ENCODE results near the gene CCDC177. TPM values are rescaled to one million over a fixed set of nuclear protein-coding genes. Genes with fewer than 3 reads are reported as not detected.

CCDC177 gene
- total and polyA plus RNA-seq, 2 of the 8 experiments (the other 6 are each of a cell fraction or from before 2014, with no cell fraction given), result 0.62 to 2.8 TPM

GRCh38 chr14:69542311-69542710 is 32.4 kb downstream of the CCDC177 start:
- no peak for TF ChIP-seq KDM4A (IDR thresholded peaks at IDR 0.05; ENCODE audit: low read depth, low read length, severe bottlenecking)
- no peak overlapping the region for H3K4me2 ChIP-seq (ENCODE audit: insufficient read depth in 1 of 2, low read depth in 2 of 2, low read length in 2 of 2)
- ChIA-PET CTCF (ENCODE audit: partially characterized antibody) (interaction anchor here (1.1 to 2.9 kb wide), 8 partner anchors 9 to 43 kb away, joined by 3 to 11 read pairs (median 4); partner anchors contain the start of gene CCDC177), POLR2A (ENCODE audit: partially characterized antibody) (interaction anchor here (1.4 kb wide), 1 partner anchor 13 kb away, joined by 4 read pairs; no protein-coding TSS in a partner anchor)
- H3K14ac ChIP-seq (ENCODE audit: insufficient read length), result no peak overlapping the region
- H2AFZ ChIP-seq (ENCODE audit: low read length), result no peak overlapping the region
- no peak overlapping the region for H2BK5ac ChIP-seq (ENCODE audit: low read depth, low read length)
- H2AK5ac ChIP-seq (ENCODE audit: low read depth, low read length), result no peak overlapping the region
- DNase-seq (ENCODE audit: low read depth in 1 of 2, low spot score in 2 of 2), result no peak
- H3K9ac ChIP-seq (replicated peaks in 1 of 4; ENCODE audit: extremely low read depth in 1 of 4, low read depth in 3 of 4, low read length in 3 of 4), result no peak overlapping the region
- no peak overlapping the region for H3K18ac ChIP-seq (ENCODE audit: extremely low read depth, low read length)
- peaks cover 0 to 2% (median 0%) of the 10 kb centered on the region in 4 experiments; a peak in 2 of 7 replicates for H3K4me1 ChIP-seq (replicated peaks in 1 of 4; ENCODE audit: control insufficient read depth in 3 of 4, insufficient read depth in 4 of 4, low read length in 3 of 4)
- WGBS, 2 experiments (ENCODE audit: extremely low coverage in 1 of 2, insufficient coverage in 1 of 2, insufficient read length in 1 of 2, insufficient replicate concordance in 2 of 2, low coverage in 1 of 2, low lambda C conversion rate in 2 of 2, missing lambda C conversion rate in 1 of 2), result 84% methylated on average over 2 of the region's 2 CpGs; no CpG with 5 or more reads in 1 of the 2 experiments
- H2BK12ac ChIP-seq (ENCODE audit: low read depth, low read length), result no peak overlapping the region
- H4K91ac ChIP-seq (replicated peaks; ENCODE audit: insufficient read length, low read length), result no peak overlapping the region
- no peaks in the 10 kb centered on the region for H4K20me1 ChIP-seq (replicated peaks in 1 of 2; ENCODE audit: control insufficient read depth in 1 of 2, insufficient read depth in 2 of 2, low read length in 2 of 2)
- no peak for FAIRE-seq
- no peak overlapping the region for H2BK120ac ChIP-seq (replicated peaks; ENCODE audit: low read depth, low read length)
- H3K27ac ChIP-seq (ENCODE audit: low read depth, low read length), result no peak overlapping the region
- H3K4ac ChIP-seq (replicated peaks; ENCODE audit: insufficient read length, low read depth, low read length), result no peak overlapping the region
- H4K8ac ChIP-seq (ENCODE audit: extremely low read depth, insufficient read depth, low read length), result no peak overlapping the region
- no peaks in the 10 kb centered on the region for H3K79me2 ChIP-seq (ENCODE audit: control insufficient read depth in 1 of 2, insufficient read depth in 2 of 2, low read length in 2 of 2)
- no peaks in the 10 kb centered on the region; a peak in 3 of 7 replicates for H3K27me3 ChIP-seq (replicated peaks in 1 of 4; ENCODE audit: control insufficient read depth in 3 of 4, extremely low read depth in 1 of 4, insufficient read depth in 3 of 4, low read length in 3 of 4)
- H4K5ac ChIP-seq (ENCODE audit: insufficient read length, low read depth, low read length), result no peak overlapping the region
- H3K56ac ChIP-seq (replicated peaks; ENCODE audit: insufficient read length, low read depth, low read length), result no peak overlapping the region
- no peak overlapping the region for H2BK15ac ChIP-seq (ENCODE audit: low read length)
- H2BK20ac ChIP-seq (ENCODE audit: low read length), result no peak overlapping the region
- H3K79me1 ChIP-seq (ENCODE audit: low read depth, low read length), result no peaks in the 10 kb centered on the region
- no peaks in the 10 kb centered on the region for H3K23me2 ChIP-seq (ENCODE audit: low read depth, low read length)
- no peaks in the 10 kb centered on the region for H3K36me3 ChIP-seq (ENCODE audit: control insufficient read depth in 2 of 4, insufficient read depth in 4 of 4, low read length in 3 of 4)
- no peak overlapping the region for H3K4me3 ChIP-seq (ENCODE audit: extremely low read depth in 1 of 4, insufficient read depth in 2 of 4, low read depth in 3 of 4, low read length in 4 of 4)
- no peaks in the 10 kb centered on the region for H3K9me3 ChIP-seq (ENCODE audit: insufficient read depth in 2 of 2, low read depth in 1 of 2, low read length in 1 of 2)
- H3K23ac ChIP-seq (ENCODE audit: insufficient read length), result no peak overlapping the region
